HL-60 (cell line): ENCODE measurements around the gene SLC41A3.
A peak's percentile ranks its signal among the peaks of the same experiment; 100 is the strongest.

Source experiments
- DNase-seq, 2 experiments: peaks; one replicate each; pipeline ENCODE4 v3.0.0-alpha.2; 2010 to 2020; ENCODE audit warnings: low read depth in 1 of 2, low spot score in 1 of 2
- H3K27ac ChIP-seq: fragments of 250-450 bp; sonication (Bioruptor Pico); replicated peaks from 2 replicates; pipeline ENCODE4 v1.5.1; 2020; ENCODE audit warnings: mild to moderate bottlenecking, moderate library complexity
- H3K27me3 ChIP-seq: fragments of 250-450 bp; sonication (Bioruptor Pico); 2 replicates; pipeline ENCODE4 v1.5.1; 2021; ENCODE audit warnings: mild to moderate bottlenecking, moderate library complexity; ENCODE audit not compliant: insufficient read depth, poor library complexity, severe bottlenecking
- H3K4me3 ChIP-seq: replicated peaks from 2 replicates; pipeline ENCODE4 v1.5.1; 2011; ENCODE audit warnings: mild to moderate bottlenecking, control low read depth, low read length; ENCODE audit not compliant: insufficient read depth
- GABPA ChIP-seq: IDR thresholded peaks from 2 replicates; pipeline ENCODE4 v1.6.1; 2012; ENCODE audit warnings: low read depth
- POLR2AphosphoS5 ChIP-seq: IDR thresholded peaks from 2 replicates; pipeline ENCODE4 v1.6.1; 2012; ENCODE audit warnings: low read depth
- SPI1 ChIP-seq: IDR thresholded peaks from 2 replicates; pipeline ENCODE4 v1.6.1; 2012; ENCODE audit warnings: low read depth, mild to moderate bottlenecking, borderline replicate concordance
- long read RNA-seq: library from polyadenylated mRNA; unstranded; transcript quantifications from one replicate; pipeline ENCODE4 v2.0.0, GENCODE V29; 2020
- TF ChIP-seq, protein P1 (sequence below): IDR thresholded peaks from 2 replicates; pipeline ENCODE4 v1.6.1; 2012; ENCODE audit warnings: low read depth; ENCODE audit not compliant: insufficient replicate concordance
- TF ChIP-seq, protein P2 (sequence below): IDR thresholded peaks from one replicate; pipeline ENCODE4 v1.5.1; 2011; ENCODE audit warnings: low read length, control low read depth, inconsistent platforms; ENCODE audit not compliant: insufficient read depth

SLC41A3 gene
- long read RNA-seq, transcript SLC41A3-203 (11 exons, 2,169 nt): major isoform, 192 of 322 reads
- long read RNA-seq, transcript SLC41A3-201 (12 exons, 1,797 nt): minor isoform, 17 of 322 reads
- long read RNA-seq, partial matches to known transcripts: 86 of 322 reads
- long read RNA-seq, other reads (novel, unspliced or antisense): 21 of 322 reads

DNA sequence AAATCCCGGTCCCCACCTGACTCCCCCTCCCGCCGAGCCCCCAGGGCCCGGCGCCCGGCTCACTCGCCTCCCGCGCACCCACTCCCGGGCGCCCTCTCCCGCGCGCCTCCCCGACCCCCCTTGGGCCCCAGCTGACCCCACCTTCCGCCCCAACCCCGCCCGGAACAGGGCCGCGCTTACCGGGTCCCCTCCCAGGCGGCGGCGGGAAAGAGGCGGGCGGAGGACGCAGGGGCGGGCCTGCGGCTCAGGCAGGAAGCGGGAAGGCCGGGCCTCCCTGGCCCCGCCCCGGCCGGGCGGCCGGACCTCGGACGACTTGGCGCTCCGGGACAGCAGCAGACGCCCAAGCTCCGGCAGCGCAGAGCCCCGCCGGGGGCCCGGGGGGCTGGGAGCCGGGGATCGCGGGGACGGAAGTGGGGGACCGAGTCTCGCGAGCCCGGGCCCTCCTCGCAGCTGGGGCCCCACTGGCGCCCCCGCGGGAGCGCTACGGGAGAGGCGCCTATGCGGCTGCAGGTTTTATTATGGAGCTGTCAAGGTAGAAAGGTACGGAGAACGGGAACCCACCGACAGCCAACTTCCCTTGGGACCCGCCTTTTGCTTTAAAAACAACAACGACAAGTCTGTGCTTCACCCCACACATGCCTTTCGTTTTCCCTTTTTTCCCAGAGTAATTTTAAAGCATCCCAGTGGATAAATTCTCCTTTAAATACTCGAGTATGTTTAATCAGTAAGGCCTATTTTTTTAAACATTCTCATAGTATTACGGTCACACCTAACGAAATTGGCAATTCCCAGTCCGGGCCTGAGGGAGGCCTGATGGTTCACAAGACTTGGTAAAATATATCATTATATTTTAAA lies at the start of gene SLC41A3:
SLC41A3 (minus strand) TSS at position 212 of the 855 bp plus-strand sequence. CDS start 15,905 bp downstream, outside the sequence.
- peak within 1 kb of the TSS; percentile 61 for H3K27ac ChIP-seq

DNA sequence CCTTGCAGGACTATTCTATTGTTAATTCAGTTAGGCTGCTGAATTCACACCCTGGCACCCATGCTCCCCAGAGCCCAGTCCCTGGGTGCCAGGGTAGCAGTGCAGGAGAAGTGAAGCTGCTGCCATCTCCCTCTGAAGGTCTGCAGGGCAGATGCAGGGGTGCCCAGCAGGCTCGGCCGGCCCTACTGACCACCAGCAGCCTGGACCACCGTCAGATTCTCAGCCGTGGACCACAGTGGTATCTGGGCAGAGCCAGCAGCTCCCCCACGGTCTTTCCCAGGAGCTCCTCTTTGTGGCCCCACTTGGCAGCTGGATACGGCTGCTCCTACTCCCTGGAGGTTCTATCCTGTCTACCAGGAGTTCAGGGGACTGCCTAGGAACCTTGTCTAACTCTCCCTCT lies 49.7 kb upstream of the SLC41A3 start:
- Histone ChIP-seq H3K27me3 (no peaks in the 10 kb centered on the region), H3K4me3 (no peak overlapping the region), H3K27ac (no peak overlapping the region)
- TF ChIP-seq SPI1 (no peak), POLR2AphosphoS5 (no peak), GABPA (no peak)
- TF ChIP-seq, protein P1, sequence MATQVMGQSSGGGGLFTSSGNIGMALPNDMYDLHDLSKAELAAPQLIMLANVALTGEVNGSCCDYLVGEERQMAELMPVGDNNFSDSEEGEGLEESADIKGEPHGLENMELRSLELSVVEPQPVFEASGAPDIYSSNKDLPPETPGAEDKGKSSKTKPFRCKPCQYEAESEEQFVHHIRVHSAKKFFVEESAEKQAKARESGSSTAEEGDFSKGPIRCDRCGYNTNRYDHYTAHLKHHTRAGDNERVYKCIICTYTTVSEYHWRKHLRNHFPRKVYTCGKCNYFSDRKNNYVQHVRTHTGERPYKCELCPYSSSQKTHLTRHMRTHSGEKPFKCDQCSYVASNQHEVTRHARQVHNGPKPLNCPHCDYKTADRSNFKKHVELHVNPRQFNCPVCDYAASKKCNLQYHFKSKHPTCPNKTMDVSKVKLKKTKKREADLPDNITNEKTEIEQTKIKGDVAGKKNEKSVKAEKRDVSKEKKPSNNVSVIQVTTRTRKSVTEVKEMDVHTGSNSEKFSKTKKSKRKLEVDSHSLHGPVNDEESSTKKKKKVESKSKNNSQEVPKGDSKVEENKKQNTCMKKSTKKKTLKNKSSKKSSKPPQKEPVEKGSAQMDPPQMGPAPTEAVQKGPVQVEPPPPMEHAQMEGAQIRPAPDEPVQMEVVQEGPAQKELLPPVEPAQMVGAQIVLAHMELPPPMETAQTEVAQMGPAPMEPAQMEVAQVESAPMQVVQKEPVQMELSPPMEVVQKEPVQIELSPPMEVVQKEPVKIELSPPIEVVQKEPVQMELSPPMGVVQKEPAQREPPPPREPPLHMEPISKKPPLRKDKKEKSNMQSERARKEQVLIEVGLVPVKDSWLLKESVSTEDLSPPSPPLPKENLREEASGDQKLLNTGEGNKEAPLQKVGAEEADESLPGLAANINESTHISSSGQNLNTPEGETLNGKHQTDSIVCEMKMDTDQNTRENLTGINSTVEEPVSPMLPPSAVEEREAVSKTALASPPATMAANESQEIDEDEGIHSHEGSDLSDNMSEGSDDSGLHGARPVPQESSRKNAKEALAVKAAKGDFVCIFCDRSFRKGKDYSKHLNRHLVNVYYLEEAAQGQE: no peak
- TF ChIP-seq, protein P2, sequence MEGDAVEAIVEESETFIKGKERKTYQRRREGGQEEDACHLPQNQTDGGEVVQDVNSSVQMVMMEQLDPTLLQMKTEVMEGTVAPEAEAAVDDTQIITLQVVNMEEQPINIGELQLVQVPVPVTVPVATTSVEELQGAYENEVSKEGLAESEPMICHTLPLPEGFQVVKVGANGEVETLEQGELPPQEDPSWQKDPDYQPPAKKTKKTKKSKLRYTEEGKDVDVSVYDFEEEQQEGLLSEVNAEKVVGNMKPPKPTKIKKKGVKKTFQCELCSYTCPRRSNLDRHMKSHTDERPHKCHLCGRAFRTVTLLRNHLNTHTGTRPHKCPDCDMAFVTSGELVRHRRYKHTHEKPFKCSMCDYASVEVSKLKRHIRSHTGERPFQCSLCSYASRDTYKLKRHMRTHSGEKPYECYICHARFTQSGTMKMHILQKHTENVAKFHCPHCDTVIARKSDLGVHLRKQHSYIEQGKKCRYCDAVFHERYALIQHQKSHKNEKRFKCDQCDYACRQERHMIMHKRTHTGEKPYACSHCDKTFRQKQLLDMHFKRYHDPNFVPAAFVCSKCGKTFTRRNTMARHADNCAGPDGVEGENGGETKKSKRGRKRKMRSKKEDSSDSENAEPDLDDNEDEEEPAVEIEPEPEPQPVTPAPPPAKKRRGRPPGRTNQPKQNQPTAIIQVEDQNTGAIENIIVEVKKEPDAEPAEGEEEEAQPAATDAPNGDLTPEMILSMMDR: no peak
- no peak for DNase-seq

More for the DNA sequence above, at the start of gene SLC41A3:
- DNase-seq: peak; percentile 78 to 89
- TF ChIP-seq, protein P2: peak; percentile 16
- no peak for TF ChIP-seq GABPA
- H3K27me3 ChIP-seq: no peaks in the 10 kb centered on the region
- peak within 1 kb of the TSS; percentile 71 for H3K4me3 ChIP-seq

DNA sequence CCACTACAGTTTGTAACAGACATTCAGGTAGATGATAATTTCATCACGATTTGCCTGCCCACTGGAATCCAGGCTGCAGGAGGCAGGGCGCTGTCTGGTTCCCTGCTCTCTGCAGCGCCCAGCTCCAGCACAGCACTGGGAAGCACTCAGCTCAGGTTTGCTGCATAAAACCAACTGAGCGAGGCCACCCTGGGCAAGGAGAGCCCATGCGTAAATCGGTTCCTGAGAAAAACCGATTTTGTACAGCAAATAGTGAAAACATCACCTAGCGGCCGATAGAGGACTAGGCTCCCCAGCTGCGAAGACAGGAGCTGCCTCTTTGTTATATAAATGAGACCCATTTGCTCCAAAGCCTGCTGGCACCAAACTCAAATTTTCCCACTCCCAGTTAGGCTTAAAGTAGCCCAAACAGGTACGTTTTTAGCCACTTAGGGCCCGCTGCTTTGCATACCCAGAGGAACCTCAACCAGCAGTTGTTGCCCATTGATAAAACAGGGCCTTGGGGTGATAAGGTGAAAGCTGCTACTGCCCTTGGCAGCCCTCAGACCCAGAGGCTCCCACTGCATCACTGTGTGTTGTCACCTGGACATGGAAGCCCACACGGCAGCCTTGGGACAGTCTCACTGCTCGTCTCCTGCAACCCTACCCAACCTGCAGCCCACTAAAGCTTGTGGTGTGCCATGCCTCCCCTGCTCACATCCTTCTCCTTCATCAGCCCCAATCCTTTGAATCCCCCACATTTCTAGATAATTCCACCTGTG lies 49.0 kb upstream of the SLC41A3 start:
- H3K27me3 ChIP-seq: no peaks in the 10 kb centered on the region
- no peak overlapping the region for H3K27ac ChIP-seq
- no peak overlapping the region for H3K4me3 ChIP-seq
- no peak for DNase-seq
- TF ChIP-seq GABPA (no peak), SPI1 (no peak), POLR2AphosphoS5 (no peak)
- TF ChIP-seq, protein P1: no peak
- TF ChIP-seq, protein P2: no peak
